SW480 (cell line): ENCODE measurements around the gene BTBD7.

ENCODE experiments used
- DNase-seq: peaks from one replicate; pipeline ENCODE4 v3.0.0-alpha.2; 2016; ENCODE audit warnings: low spot score

The BTBD7 gene

DNA sequence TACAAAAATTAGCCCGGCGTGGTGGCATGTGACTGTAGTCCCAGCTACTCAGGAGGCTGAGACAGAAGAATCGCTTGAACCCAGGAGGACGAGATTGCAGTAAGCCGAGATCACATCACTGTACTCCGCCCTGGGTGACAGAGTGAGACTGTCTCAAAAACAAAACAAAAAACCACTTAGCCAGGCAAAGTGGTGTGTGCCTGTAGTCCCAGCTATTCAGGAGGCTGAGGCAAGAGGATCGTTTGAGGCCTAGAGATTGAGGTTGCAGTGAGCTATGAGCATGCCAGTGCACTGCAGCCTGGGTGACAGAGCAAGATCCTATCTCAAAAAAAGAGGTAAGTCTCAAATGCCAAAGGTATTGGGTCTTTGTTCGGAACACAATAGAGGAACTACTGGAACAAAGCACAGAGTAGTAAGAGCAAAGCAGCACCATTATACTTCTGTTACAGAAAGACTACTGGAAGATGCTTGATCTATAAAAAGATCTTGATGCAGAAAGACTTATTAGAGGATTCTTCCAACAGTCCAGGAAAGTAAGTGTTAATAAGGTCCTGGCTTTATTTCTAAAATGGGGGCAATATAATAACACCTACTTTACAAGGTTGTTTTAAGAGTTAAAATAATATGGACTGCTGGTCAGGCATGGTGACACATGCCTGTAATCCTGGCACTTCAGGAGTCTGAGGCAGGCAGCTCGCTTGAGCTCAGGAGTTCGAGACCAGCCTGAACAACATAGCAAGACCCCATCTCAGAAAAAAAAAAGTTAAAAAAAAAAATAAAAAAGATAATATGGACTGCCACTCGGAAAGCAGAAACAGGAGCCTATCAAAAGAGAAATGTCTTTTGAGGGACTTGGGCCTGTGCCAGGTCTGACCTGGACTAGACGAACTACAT, 29.9 kb downstream of the BTBD7 start:
- no peak for DNase-seq

DNA sequence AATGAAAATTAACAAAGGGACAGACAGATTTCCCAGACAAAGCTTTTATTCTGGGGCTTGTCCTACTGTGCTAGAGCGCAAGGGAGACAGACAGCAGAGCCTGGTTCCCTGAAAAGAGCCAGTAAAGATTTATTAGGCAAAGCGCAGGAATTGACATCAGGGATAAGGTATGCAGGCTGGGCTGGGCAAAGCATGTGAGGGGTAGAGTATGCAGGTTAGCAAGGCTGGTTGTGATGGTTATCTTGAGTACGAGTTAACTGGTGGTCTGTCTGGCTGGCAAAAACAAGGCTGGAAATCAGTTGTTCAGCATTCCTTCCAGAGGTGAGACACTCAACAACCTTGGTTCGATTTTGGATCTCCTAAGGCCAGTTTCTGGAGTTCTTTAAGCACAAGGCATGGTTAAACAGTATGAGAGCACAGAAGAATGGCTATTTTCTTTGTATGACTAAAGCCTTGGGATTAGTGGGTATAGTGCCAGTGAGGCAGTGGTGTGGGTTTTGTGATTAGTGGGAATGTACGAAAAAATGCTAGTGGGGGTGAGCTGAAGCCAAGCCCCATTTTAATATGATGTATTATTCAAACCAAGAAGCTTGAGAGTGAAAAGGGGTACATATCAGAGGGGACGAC, 30.9 kb downstream of the BTBD7 start:
- no peak for DNase-seq

- no peak for DNase-seq
These were observed 33.0 kb downstream of the BTBD7 start for GRCh38 chr14:93299866-93300265.

DNA sequence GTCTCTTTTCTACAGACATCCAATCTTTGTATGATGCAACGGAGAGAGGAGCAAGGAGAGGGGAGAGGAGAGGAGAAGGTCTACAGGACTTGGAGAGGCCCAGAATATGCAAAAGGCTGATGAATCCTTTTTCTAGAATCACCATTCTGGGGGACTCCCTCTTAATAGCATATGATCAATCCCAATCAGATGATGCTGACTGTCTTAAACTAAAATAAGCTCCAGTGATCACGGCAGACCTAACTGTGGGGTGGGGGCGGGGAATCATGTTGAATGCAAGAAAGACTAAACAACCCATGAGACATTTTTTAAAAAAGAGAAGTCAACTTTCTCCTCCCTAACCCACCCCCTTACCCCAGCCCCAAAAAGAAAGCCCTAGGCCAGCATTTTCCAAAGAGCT, 33.4 kb downstream of the BTBD7 start:
- no peak for DNase-seq

GRCh38 chr14:93295541-93296220, 37.2 kb downstream of the BTBD7 start:
- no peak for DNase-seq

DNA sequence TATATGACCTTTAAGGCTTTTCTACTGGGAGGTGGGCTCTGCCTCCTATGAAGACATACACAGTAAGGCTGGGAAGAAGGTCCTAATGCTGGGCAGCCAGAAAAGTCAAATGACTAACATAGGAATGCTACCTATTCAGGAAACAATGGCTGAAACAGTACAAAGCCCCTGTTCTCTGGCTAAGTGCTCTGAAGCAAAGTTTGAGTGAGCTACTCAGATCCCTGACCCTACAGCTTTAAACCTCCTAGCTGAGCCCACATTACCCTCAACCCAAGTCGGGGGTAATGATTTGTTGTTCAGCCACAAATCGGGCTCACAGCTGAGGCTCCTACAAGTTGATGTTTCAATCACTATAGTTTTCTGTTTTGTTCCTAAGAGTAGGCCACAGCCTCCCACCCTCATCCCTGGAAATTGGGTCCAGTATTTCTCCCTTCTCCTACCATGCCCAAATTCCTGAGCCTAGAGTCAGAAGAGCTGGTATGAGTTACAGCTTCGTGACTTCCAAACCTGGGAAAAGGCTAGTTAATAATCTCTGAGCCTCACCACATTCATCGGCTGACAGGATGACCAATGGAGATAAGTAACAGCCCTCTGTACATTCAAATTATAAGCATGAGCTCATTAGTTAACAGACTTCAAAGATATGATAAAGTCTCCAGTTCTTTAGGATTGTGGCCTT, 46.5 kb downstream of the BTBD7 start:
- no peak for DNase-seq

DNA sequence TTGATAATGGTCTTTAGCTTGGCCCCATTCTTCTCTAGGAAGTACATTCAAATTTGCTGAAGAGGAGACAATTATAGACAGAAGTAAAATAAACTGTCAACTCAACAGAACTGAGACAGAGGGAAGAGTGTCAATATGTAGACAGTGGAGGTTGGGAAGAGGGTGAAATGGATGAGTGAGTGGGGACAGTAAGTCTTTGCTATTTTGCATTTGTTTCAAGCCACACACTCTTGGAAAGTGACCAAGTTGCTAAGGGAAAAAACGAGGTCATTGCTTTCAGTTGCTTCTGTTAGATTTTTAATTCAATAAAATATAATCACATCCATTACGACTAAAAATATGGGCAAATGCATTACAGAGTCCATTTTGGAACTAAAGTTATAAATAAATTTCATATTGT, 47.8 kb downstream of the BTBD7 start:
- DNase-seq: no peak

DNA sequence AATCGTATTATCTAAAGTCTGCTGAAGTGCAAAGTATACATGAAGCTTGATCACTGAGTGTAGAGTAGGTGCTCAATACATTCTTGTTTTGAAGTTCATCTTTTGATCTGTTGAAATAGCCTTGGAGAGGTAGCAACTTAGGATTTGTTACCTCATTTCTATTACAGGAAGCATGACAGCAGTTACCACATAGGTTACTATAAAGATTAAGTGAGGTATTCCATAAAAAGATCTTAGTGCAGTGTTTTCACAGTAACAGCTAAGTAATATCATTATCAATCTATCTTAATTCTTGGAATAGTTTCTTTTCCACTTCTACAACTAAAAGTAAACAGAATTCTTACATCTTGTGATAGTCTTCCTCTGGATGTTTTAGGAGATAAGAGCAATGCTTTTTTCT, 50.9 kb downstream of the BTBD7 start:
- no peak for DNase-seq

DNA sequence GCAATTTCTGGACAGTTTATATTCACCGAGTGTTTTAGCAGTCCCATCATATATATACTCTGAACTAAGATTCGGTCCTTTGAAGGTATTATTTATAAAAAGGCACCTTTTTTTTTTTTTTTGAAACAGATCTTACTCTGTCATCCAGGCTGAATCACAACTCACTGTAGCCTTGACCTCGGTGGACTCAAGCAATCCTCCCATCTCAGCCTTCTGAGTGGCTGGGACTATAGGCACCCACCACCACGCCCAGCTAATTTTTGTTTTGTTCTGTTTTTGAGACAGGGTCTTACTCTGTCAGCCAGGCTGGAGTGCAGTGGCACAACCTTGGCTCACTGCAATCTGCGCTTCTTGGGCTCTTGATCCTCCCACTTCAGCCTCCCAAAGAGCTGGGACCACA, 52.1 kb downstream of the BTBD7 start:
- DNase-seq: no peak

GRCh38 chr14:93276031-93276716, 56.7 kb downstream of the BTBD7 start:
- DNase-seq: no peak

DNA sequence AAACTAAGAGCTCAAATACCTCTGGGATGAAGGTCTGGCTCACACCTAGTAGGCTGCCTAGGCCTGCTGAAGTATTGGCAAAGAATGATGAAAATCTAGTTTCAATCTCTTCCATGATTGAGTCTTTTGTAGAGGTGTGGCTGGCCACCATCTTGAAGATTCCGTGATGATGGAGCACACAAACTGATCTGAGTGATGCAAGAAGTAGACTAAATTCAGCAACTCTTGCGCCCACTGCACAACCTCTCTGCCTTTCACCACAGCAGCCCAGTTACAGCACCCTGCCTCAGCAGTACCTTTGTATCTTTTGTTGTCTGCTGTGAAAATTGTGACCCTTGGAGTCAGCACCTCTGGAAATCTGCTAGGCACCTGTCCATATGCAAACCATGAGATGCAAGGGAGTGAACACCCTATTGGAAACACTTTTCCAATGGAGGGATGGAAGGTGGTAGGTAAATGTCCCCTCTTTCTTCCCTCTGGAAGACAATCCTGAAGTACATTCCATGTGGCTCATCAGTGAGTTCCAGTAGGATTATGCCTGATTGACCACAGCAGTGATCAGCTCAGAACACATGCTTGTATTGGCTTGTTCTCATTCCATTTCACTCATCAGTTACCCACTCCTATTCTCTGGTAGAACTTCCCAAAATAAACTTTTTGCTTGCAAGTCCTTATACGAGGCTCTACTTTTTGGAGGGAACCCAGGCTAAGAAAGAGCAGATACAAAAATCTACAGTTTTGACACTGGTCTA, 58.6 kb downstream of the BTBD7 start:
- no peak for DNase-seq

DNA sequence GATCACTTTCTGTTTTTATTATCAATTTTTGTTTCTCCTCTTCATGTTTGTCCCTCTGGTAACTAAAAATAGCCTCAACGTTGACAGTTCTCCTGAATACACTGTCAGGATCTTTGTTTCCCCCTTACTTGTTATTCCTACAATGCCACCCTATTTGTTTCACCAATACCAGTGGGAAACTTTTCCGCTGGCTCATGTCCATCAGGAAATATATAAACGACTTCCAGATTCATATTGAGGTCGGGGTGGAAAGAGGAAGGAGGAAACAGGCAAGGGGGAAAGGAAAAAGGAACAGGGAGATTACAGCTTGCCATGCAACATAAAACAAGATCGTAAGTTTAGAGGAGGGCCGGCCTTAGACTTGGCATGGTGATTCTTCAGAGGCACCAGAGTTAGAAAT, 61.7 kb downstream of the BTBD7 start:
- no peak for DNase-seq

DNA sequence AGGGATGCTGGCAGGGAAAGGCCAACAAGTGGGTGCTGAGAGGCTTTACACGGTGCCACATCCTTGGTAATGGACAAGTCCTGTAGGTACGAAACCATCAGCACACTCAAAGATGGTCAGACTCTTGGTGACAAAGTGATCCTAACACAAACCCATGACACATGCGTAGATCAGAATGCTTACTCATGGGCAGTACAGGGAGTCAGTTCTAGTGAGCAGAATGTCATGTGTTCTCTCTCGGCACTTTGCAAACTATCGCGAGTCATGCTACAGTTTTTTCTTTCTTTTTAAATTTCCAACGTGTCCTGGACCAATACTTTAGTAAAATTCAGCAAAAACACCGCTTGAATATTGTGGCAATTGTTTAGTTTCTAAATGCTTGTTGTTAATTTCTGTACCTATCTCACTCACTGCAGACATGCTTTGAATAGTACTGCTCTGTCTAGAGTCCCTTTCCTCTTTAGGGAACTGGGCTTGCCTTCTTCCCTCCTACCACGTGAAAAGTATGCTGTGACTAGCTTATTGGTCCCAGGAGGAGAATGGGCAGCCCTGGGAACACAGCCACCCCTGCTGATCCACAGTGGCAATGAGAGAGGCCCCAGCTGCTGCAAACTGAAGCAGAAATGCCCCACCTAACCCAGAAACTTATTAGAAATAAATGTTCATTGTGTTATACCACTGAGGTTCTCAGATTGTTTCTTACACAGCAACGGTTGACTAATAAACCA, 63.3 kb downstream of the BTBD7 start:
- DNase-seq: no peak

DNA sequence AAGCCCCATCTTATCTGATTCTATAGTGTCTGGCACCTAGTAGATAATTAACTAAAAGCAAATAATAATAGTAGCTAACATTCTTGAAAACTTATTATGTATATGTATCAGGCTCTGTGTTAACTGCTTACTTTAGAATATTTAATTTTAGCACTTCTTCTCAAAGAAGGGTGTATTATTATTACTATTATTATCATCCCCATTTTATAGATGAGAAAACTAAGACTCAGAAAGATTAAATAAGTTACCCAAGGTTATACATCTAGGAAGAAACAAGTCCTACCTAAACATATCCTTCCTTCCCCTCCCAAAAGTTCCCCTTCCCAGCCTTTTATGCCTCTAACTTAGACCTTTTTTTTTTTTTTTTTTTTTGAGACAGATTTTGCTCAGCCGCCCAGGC, 64.4 kb downstream of the BTBD7 start:
- DNase-seq: no peak

DNA sequence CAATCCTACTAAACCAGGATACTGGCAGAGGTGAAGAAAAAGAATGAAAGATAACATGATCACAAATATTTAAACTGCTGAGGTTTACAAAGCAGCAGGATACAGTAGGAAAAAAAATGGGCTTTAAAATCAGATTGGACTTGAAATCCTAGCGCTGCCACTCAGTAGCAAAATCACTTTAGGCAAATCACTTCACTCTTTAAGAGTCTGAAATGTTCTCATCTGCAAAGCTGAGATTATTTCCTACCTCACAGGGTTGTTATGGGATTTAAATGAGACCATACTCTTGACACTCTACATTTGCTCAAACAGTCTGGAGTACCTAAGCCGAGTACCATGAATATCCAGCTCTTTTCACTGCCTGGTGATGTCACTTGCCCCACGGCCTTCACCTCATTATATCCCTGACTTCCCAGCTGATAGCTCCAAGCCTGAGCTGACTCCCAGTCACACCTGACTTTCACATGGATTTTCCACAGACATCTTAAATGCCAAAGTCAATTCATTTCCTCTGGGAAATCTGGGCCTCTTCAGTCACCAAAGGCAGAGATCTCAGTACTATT, 65.6 kb downstream of the BTBD7 start:
- DNase-seq: no peak

- DNase-seq: no peak
These were observed 66.7 kb downstream of the BTBD7 start for GRCh38 chr14:93266127-93266526.

DNA sequence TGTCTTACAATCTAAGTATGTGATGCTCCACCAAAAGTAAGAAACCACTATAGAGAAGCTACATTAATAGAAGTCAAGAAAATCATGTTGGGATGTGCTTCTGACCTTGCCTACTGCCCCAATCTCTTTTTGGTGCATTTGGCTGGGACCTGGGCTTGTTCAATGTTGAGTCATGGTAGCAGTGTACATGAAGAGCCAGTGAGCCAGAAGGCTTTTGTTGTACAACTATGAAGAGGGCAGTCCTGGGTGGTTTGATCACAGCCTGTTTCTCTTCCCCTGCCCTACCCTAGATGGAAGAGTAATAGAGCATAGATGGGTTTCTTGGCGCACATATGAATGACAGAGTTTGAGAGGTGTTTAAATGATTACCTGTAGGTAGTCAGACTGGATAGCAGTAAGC, 69.4 kb downstream of the BTBD7 start:
- DNase-seq: no peak

- DNase-seq: no peak
These were observed 70.4 kb downstream of the BTBD7 start for GRCh38 chr14:93262446-93262845.

DNA sequence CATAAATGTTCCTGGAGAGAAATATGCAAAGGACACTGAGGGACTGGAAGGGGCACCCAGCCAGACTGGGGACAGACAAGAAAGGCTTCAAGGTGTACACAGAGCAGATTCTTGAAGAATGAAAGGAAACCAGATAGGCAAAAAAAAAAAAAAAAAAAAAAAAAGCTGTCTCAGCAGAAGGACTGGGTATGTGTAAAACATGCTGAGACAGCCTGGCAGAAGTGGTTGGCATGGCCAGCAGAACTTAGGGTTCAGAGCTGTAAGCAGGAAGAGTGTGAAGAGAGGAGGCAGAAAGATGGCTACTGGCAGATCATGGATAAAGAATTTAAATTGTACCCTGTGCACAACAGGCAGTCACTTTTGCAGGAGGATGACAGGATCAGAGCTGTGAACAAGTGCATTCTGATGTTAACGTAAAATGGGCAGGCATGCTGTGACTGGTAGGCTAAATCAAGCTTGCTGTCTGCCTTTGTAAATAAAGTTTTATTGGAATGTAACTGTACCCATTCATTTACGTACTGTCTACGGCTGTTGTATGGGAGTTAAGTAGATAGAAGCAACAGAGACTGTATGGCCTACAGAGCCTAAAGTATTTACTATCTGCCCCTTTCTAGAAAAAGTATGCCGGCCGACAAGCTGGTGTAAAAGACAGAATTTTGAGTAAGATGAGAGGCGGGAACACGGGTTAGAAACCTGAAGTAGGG, 83.6 kb downstream of the BTBD7 start:
- DNase-seq: no peak

DNA sequence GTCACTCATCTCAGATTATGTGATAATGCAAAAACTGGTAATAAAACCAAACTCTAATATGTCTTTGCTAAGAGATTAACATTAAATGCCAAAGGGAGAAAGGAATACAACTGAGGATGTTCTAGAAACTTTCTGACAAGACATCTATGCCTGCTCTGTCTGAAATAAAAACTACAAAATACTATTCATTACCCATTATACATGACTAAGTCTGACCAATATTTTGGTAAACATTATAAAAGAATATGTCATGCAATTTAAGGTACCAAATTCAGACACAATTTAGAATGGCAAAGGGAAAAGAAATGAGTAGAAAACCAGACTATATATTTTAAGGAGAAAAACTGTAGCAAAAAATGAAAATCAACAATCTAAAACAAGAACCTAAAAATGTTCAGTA, 86.3 kb downstream of the BTBD7 start:
- DNase-seq: no peak
